Inferior parietal cortex (tissue), 1 donor: Measurements from ENCODE around the gene TKT.

ENCODE experiments used
- DNase-seq: peaks from one replicate; pipeline ENCODE4 v3.0.0-alpha.2; 2016; ENCODE audit errors: extremely low spot score

TKT gene

GRCh38 chr3:53225651-53226050 is 30.2 kb downstream of the TKT start:
- DNase-seq = no peak

GRCh38 chr3:53225181-53225580 is 30.6 kb downstream of the TKT start:
- no peak for DNase-seq

DNA sequence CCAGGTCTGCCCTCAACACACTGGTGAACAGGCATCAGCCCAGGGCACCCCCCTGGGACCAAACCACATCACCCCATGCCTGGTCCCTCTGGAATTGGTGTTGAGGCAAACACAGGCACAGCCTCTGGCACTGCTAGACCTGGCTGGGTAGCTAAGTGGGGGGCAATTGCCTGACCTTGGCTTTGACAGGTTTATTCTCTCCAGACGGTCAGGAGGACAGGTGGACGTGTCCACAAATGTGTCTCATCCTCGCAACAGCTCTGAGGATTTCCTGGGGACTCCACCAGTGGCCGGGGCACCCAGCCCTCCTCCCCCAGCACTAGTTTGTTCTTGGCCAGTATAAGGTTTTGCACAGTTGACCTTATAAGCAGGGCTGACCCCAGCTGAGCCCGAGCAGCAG is 31.3 kb downstream of the TKT start:
- DNase-seq = no peak

DNA sequence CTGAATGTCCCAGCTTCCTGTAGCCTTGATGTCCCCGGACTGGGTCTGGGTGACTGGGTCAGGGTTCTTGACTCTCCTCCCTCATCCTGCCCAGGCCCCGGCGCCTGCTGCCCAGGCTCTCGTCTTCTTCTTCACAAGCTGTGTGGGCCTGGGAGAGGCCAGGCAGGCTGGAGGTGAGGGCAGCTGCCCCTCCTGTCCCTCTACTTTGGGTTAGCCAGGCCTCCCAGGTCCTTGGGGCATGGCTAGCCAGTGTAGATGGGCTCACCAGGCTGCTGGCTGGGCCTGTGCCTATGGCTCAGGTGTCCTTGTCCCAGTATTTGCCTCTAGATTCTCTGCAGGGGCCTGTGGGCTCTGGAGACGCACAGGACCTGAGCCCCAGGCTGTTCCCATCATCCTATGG is 31.8 kb downstream of the TKT start:
- DNase-seq = no peak

DNA sequence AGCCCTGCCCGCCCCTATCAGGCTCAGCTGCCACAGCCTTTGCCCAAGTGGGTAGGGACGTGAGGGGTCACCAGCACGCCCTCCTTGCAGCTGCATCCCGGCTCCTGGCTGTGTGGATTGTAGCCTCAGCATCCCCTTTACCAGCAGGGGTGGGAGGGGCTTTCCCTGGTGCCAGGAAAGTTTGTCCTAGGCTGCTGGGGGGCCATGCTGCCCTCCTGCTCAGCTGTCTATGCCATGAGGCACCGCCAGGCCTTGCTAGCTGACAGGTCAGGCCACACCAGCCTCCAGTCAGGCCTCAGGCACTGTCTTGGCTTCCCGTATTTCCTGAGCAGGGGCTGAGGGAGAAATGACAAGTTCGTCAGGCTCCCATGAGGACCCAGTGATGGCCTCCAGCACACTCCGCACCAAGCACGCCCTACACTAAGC is 32.3 kb downstream of the TKT start:
- no peak for DNase-seq

GRCh38 chr3:53223025-53223424 is 32.8 kb downstream of the TKT start:
- DNase-seq = no peak

DNA sequence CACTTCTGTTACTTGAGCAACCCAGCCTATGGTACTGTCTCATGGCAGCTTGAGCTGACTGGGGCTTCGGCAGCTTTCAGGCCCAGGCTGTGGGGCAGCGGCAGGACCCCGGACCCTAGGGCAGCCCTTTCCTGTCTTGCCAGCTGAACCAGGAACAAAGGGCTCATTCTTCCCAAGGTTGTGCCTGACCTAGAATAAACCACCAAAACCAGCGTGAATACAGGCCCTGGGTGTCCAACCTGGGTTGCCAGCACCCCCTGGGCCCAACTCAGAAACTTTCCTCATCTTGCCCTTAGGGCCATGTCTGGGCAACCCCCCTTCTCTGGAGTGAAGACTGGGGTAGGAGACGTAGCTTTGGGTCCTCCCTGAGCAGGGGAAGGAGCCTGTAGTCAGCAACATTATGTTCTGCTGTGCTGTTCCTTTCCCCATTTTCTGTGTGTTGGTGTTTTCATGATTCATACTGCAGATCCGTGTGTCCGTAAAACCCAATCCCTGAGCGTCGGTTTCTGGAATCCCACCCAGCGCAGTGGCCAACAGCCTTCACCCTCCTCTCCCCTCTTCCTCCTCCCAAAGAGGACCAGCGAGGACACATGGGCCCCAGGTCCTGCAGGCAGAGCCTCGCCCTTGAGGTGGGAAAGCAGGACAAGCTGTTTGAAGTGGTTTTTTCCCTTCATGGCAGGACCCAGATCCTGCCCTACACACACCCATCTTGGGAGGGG is 33.5 kb downstream of the TKT start:
- no peak for DNase-seq

- DNase-seq = no peak
These were observed 34.0 kb downstream of the TKT start for GRCh38 chr3:53221827-53222182.

DNA sequence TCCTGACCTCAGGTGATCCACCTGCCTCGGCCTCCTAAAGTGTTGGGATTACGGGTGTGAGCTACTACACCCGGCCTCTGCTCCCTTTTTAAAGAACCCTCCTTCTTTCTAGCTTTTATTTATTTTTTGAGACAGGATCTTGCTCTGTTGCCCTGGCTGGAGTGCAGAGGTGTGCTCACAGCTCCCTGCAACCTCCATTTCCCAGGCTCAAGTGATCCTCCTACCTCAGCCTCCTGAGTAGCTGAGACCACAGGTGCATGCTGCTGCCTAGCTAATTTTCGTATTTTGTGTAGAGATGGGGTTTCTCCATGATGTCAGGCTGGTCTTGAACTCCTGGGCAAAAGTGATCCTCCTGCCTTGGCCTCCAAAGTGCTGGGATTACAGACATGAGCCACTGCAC is 34.5 kb downstream of the TKT start:
- DNase-seq = no peak

- DNase-seq = peak; percentile 87
These were observed 35.8 kb downstream of the TKT start for GRCh38 chr3:53219895-53220483.

DNA sequence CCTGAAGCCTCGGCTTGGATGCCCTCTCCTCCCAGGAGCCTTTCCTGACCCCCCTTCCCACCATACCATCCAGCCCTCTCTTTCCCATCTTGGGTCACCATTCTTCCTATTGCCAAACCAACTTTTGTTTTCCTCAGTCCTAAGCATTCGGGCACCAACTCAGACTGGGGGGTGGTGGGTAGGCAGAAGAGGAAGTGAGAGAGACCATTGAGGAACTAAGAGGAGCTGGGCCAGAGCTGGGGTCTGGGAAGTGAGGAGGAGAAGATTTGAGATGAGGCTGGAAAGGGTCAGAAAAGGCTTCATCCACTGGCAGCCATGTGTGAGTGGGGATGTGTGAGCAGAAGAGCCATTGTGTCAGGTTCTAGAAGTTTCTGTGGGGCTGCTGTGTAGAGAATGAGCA is 37.7 kb downstream of the TKT start:
- no peak for DNase-seq

- DNase-seq = no peak
These were observed 38.6 kb downstream of the TKT start for GRCh38 chr3:53217175-53217574.

GRCh38 chr3:53216723-53217122 is 39.1 kb downstream of the TKT start:
- no peak for DNase-seq

DNA sequence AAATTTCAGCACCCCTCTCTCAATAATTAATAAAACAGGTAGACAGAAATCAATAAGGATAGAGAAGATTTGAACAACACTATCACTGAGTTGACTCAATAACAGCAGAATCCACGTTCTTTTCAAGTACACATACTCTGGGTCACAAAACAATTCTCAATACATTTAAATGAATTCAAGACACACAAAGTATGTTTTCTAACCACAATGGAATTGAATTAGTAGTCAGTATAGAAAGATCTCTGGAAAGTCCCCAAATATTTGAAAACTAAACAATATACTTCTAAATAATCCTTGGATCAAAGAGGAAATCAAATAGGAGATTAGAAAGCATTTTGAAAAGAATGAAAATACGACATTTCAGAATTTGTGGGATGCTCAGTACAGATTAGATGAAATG is 40.0 kb downstream of the TKT start:
- DNase-seq = no peak

DNA sequence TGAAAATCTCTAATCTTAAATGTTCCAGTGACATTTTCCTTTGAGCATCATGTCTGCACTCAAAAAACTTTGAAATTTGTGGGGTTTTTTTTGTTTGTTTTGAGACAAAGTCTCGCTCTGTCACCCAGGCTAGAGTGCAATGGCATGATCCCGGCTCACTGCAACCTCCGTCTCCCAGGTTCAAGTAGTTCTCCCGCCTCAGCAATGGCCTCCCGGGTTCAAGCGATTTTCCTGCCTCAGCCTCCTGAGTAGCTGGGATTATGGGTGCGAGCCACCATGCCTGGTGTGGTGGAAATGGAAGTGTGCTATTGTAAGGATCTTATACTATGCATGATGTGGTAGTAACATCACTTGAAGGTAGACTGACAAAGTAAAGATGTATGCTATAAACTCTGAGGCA is 42.5 kb downstream of the TKT start:
- DNase-seq = no peak

DNA sequence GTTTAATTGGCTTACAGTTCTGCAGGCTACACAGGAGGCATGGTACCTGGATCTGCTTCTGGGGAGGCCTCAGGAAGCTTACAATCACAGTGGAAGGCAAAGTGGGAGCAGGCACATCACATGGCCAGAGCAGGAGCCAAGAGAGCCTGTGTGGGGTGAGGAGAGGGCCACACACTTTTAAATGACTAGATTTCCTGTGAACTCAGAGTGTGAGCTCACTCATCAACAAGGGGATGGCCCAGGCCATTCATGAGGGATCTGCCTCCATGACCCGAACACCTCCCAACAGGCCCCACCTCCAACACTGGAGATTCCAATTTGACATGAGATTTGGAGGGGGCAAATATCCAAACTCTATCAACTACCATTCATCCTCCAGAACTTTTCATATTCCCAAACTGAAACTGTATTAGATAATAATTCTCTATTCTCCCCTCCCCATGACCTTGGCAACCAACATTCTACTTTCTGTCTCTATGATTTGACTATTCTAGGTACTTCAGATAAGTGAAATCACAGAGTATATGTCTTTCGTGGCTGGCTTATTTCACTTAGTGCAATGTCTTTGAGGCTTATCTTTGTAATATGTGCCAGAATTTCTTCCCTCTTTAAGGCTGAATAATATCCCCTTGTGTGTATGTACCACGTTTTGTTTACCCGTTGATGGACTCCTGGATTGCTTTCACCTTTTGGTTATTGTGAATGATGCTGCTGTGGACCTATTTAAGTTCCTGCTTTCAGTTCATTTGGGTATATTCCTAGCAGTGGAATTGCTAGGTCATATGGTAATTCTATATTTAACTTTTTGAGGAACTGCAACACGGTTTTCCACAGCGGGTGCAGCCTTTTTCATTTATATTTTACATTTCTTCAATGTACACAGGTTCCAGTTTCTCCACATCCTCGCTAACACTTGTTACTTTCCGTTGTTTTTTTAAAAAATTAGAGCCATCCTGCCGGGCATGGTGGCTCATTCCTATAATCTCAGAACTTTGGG is 43.8 kb downstream of the TKT start:
- DNase-seq = no peak

GRCh38 chr3:53202331-53203015 is 53.3 kb downstream of the TKT start:
- DNase-seq = no peak

DNA sequence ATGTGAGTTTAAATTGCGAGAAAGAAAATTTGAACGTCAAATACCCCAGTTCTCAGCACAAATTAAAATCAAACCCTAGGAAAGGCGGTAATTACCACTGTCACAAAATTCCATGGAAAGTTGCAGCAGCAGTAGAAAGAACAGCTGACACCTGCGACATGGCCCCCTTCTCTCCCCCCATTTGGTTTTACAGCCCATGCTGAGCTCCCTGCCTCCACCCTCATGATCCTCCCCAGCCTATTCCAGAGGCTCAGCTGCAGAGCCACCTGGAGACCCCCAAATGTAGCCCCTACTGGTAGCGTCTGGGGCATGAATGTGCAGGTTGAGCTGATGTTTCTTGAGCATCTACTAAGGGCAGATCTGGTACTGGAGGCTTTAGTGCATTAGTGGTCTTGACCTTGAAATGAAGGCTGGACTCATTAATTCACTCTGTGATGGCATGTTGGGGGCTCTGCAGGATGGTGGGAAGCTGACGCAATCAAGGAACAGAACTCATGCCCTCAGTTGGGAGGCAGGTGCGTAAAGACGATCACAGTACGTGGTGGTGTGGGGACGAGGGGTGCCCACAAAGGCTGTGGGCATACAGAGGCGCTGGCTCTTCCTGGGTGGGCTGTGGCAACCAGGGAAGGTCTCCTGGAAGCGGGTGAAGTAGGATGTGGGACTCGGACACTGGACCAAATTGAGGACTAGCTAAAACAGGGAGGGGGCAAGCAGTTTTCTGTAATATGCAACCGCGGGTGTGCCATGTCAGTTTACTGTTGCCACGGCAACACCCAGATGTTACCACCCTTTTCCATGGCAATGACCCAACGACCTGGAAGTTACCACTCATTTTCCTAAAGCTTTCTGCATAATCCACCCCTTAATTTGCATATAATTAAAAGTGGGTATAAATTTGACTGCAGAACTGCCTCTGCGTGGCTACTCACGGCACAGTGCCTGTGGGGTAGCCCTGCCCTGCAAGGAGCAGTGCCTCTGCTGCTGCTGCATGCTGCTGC is 55.0 kb downstream of the TKT start:
- no peak for DNase-seq

GRCh38 chr3:53199834-53200233 is 56.0 kb downstream of the TKT start:
- no peak for DNase-seq

DNA sequence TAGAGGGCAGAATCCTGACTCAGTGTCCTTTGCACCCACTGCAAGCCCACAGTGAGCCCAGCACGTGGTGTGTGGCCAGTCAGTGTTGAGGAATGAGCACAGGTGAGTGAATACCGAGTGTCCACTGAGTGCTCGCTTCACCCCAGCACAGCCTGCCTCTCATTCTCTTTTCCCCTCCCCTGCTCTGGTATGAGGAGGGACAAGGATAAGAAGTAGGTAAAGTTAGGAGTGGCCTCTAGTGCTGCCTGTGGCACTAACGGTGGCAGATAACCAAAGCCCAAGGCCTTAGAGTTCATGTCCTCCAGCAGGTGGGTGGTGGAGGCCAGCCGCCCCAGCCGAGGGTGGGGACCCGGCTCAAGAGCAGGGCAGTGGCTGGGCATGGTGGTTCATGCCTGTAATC is 56.8 kb downstream of the TKT start:
- no peak for DNase-seq
